Activated CD8-positive, alpha-beta memory T cell treated with anti-CD3 and anti-CD28 coated beads, Interleukin-2, amount 50 U/mL, for 4 hours (primary cell): Measurements from ENCODE around the gene PLPP2.
"Not testable (repeated sequence)": the region's sequence is repeated elsewhere in the genome, so short reads cannot be mapped to it uniquely, and the experiment has no call there.

Experiments
- DNase-seq: peaks from one replicate; pipeline ENCODE4 v3.0.0-alpha.2; 2020

The PLPP2 gene

DNA sequence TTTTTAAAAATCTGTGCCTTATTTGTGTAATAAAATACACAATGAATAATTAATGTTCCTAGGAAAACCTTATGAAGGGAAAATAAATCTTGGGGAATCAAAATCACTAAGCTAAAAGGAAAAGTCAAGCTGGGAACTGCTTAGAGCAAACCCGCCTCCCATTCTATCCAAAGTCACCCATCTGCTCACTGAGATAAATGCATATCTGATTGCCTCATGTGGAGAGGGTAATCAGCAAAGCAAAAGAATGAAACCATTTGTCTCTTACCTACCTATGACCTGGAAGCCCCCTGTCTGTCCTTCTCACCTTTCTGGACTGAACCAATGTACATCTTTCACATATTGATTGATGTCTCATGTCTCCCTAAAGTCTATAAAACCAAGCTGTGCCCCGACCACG is 34.4 kb downstream of the PLPP2 start:
- not testable (repeated sequence) for DNase-seq

DNA sequence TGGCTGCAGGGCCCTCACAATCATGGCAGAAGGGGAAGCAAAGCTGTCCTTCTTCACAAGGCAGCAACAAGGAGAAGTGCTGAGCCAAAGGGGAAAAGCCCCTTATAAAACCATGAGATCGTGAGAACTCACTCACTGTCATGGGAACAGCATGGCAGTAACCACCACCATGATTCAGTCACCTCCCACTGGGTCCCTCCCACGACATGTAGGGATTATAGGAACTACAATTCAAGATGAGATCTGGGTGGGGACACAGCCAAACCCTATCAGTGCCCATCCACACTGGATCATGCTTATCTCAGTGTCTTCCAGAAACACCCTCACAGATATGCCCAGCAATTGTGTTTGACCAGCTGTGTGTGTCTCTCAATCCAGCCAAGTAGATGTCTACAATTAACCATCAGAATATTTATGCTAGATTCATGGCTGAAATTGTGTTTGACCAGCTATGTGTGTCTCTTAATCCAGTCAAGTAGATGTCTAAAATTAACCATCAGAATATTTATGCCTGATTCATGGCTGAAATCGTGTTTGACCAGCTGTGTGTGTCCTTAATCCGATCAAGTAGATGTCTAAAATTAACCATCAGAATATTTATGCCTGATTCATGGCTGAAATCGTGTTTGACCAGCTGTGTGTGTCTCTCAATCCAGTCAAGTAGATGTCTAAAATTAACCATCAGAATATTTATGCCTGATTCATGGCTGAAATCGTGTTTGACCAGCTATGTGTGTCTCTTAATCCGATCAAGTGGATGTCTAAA is 38.6 kb downstream of the PLPP2 start:
- not testable (repeated sequence) for DNase-seq

DNA sequence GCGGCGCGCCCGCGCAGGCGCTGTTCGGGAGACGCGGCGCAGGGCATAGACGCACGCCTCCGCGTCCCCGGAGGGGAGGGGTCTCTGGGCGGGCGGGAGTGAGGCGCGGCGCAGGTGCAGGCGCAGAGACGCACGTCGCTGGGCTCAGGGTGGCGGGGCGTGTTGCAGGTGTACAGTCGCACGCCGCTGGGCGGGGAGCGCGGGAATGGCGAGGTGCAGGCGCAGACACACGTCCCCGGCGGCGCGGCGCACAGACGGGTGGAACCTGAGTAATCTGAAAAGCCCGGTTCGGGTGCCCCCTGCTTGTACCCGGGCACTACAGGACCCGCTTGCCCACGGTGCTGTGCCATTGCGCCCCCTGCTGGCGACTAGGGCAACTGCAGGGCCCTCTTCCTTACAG is 44.7 kb downstream of the PLPP2 start:
- no peak for DNase-seq

DNA sequence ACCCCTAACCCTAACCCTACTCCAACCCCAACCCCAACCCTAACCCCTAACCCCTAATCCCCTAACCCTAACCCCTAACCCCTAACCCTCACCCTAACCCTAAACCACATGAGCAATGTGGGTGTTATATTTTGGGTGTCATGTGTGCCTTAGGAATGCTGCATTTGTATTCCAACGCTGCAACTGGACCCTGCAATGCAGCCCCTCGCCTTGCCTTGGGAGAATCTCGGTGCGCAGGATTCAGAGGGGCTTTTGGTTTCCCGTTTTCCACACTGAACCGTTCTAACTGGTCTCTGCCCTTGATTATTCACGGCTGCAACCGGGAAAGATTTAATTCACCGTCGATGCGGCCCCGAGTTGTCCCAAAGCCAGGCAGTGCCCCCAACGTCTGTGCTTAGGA is 45.3 kb downstream of the PLPP2 start:
- not testable (repeated sequence) for DNase-seq

DNA sequence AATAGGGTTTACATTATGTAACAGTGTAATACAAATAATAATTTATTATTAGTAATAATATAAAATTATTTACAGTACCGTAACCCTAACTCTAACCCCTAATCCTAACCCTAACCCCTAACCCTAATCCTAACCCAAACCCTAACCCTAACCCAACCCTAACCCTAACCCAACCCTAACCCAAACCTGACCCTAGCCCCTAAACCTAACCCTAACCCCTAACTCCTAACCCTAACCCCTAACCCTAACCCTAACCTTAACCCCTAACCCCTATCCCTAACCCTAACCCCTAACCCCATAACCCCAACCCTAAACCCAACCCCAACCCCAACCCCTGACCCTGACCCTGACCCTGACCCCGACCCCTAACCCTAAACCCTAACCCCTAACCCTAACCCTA is 45.7 kb downstream of the PLPP2 start:
- DNase-seq = no peak
